ENCODE measurements around the gene NDUFAB1. TPM values are rescaled to one million over a fixed set of nuclear protein-coding genes. Genes with fewer than 3 reads are reported as not detected.

Gene NDUFAB1
- total RNA-seq, 4 donors from 2014 or later = 29.0 to 88.9 (median 73.4) TPM

GRCh38 chr16:23581764-23582163, 14.4 kb downstream of the NDUFAB1 start:
- peaks cover 78% of the 10 kb centered on the region for H3K36me3 ChIP-seq
- H3K9me3 ChIP-seq = no peaks in the 10 kb centered on the region
- H3K27ac ChIP-seq = no peak overlapping the region
- no peak for TF ChIP-seq POLR2A (IDR thresholded peaks at IDR 0.05)
- TF ChIP-seq CTCF (IDR thresholded peaks at IDR 0.05) = no peak
- no peak for TF ChIP-seq EP300 (IDR thresholded peaks at IDR 0.05)
- no peak for TF ChIP-seq POLR2AphosphoS5 (IDR thresholded peaks at IDR 0.05)
- DNase-seq (ENCODE audit: low spot score in 2 of 2) = no peak
- no peak overlapping the region for H3K4me3 ChIP-seq
- H3K27me3 ChIP-seq = no peaks in the 10 kb centered on the region
- H3K4me1 ChIP-seq = peaks cover 4% of the 10 kb centered on the region

GRCh38 chr16:23580391-23580790, 15.7 kb downstream of the NDUFAB1 start:
- TF ChIP-seq EP300 (IDR thresholded peaks at IDR 0.05) (no peak), POLR2AphosphoS5 (IDR thresholded peaks at IDR 0.05) (no peak), CTCF (IDR thresholded peaks at IDR 0.05) (no peak), POLR2A (IDR thresholded peaks at IDR 0.05) (no peak)
- Histone ChIP-seq H3K27ac (no peak overlapping the region), H3K36me3 (peaks cover 77% of the 10 kb centered on the region), H3K27me3 (no peaks in the 10 kb centered on the region), H3K4me3 (no peak overlapping the region), H3K4me1 (peaks cover 4% of the 10 kb centered on the region), H3K9me3 (no peaks in the 10 kb centered on the region)
- DNase-seq (ENCODE audit: low spot score in 2 of 2) = no peak

GRCh38 chr16:23579371-23579770, 16.7 kb downstream of the NDUFAB1 start:
- H3K27ac ChIP-seq = no peak overlapping the region
- 98% methylated on average over 4 of the region's 4 CpGs for WGBS
- no peaks in the 10 kb centered on the region for H3K27me3 ChIP-seq
- no peak for TF ChIP-seq POLR2AphosphoS5 (IDR thresholded peaks at IDR 0.05)
- TF ChIP-seq CTCF (IDR thresholded peaks at IDR 0.05) = no peak
- TF ChIP-seq EP300 (IDR thresholded peaks at IDR 0.05) = no peak
- no peak for TF ChIP-seq POLR2A (IDR thresholded peaks at IDR 0.05)
- H3K4me3 ChIP-seq = no peak overlapping the region
- no peaks in the 10 kb centered on the region for H3K9me3 ChIP-seq
- H3K36me3 ChIP-seq = peaks cover 76% of the 10 kb centered on the region
- DNase-seq (ENCODE audit: low spot score in 2 of 2) = no peak
- peaks cover 4% of the 10 kb centered on the region for H3K4me1 ChIP-seq

- Histone ChIP-seq H3K27ac (no peak overlapping the region), H3K27me3 (no peaks in the 10 kb centered on the region), H3K36me3 (peaks cover 80% of the 10 kb centered on the region), H3K4me1 (peaks cover 4% of the 10 kb centered on the region), H3K4me3 (no peak overlapping the region), H3K9me3 (no peaks in the 10 kb centered on the region)
- TF ChIP-seq EP300 (IDR thresholded peaks at IDR 0.05) = no peak
- TF ChIP-seq POLR2AphosphoS5 (IDR thresholded peaks at IDR 0.05) = no peak
- TF ChIP-seq CTCF (IDR thresholded peaks at IDR 0.05) = no peak
- TF ChIP-seq POLR2A (IDR thresholded peaks at IDR 0.05) = no peak
- WGBS = 75% methylated on average over 5 of the region's 5 CpGs
- DNase-seq (ENCODE audit: low spot score in 2 of 2) = no peak
Observed at GRCh38 chr16:23578101-23578830, 17.9 kb downstream of the NDUFAB1 start.

GRCh38 chr16:23577493-23577892, 18.6 kb downstream of the NDUFAB1 start:
- Histone ChIP-seq H3K27me3 (no peaks in the 10 kb centered on the region), H3K27ac (no peak overlapping the region), H3K4me1 (peaks cover 4% of the 10 kb centered on the region), H3K4me3 (no peak overlapping the region), H3K36me3 (peaks cover 80% of the 10 kb centered on the region), H3K9me3 (no peaks in the 10 kb centered on the region)
- WGBS = 87% methylated on average over 2 of the region's 2 CpGs
- TF ChIP-seq POLR2A (IDR thresholded peaks at IDR 0.05) (no peak), POLR2AphosphoS5 (IDR thresholded peaks at IDR 0.05) (no peak), EP300 (IDR thresholded peaks at IDR 0.05) (no peak), CTCF (IDR thresholded peaks at IDR 0.05) (no peak)
- no peak for DNase-seq (ENCODE audit: low spot score in 2 of 2)
